NCI-H2227 treated with DMSO at 0.1 percent for 48 hours (cell line): ENCODE measurements around the gene VDAC2.
"Not testable (repeated sequence)": the region's sequence is repeated elsewhere in the genome, so short reads cannot be mapped to it uniquely, and the experiment has no call there.

ENCODE experiments used
- DNase-seq: peaks from one replicate; lab custom pipeline; 2025; lab: John Stamatoyannopoulos, UW

VDAC2 gene, protein sequence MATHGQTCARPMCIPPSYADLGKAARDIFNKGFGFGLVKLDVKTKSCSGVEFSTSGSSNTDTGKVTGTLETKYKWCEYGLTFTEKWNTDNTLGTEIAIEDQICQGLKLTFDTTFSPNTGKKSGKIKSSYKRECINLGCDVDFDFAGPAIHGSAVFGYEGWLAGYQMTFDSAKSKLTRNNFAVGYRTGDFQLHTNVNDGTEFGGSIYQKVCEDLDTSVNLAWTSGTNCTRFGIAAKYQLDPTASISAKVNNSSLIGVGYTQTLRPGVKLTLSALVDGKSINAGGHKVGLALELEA

DNA sequence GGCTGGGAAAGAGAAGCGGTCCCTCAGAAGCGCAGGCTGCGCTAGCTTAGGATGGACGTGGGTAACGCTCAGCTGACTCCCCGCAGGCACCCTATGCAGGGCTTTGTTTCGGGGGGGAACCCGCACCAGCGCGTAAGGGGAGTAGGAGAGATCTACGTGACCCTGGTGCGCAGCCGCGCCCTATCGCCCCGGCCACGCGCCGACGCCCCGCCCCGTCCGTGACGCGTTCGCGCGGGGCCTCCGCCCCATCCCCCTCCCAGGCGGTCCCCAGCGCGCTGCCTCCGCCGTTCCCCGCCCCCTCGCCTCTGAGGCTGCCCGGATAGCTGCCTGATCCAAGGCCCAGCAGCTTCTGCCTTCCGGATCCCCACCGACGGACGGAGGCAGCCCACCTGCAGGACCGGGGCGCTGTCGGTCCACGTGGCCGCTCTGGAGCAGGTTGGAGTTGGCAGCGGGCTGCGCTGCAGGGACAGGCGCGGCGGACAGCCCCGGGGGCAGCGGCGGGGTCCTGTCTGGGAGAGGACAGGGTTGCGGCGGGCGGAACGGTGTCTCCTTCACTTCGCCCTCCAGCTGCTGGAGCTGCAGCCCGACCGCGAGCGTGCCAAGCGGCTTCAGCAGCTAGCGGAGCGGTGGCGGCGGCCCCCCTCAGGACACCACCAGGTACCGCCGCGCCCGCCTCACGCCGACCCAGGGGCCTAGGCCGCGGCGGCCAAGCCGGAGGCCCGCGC lies at the start of gene VDAC2:
TSS of gene VDAC2 (plus strand) at position 515 of the 725 bp plus-strand sequence. CDS start 363 bp downstream, outside the sequence.
- peak; percentile 90 for DNase-seq

- no peak for DNase-seq
Observed at GRCh38 chr10:75165684-75166622, 44.6 kb upstream of the VDAC2 start.

GRCh38 chr10:75166623-75166972 lies 44.0 kb upstream of the VDAC2 start:
- no peak for DNase-seq

- DNase-seq: no peak
Observed at GRCh38 chr10:75168275-75168674, 42.3 kb upstream of the VDAC2 start.

- DNase-seq: no peak
Observed at GRCh38 chr10:75170215-75170614, 40.4 kb upstream of the VDAC2 start.

GRCh38 chr10:75175046-75175445 lies 35.5 kb upstream of the VDAC2 start:
- no peak for DNase-seq

- no peak for DNase-seq
Observed at GRCh38 chr10:75176046-75176445, 34.5 kb upstream of the VDAC2 start.

DNA sequence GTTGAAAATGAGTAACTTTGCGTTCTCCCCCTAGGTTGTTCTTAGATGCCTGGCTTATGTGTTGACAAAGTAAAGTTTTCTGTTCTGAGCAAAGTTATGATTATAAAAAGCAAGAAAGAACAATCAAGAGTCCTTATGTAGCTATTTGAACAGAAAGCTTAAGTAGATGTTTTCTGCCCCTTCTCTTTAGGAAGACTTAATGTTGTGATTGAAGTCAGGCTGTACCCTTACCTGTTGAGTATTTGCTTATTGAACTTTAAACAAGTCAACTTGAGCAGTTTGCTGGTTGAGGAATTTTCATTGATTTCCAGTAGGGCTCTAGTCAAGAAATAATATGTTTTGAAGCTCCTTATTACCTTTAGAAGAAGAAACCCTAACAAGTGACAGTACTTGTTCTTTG lies 33.9 kb upstream of the VDAC2 start:
- no peak for DNase-seq

- no peak for DNase-seq
Observed at GRCh38 chr10:75179657-75180177, 30.9 kb upstream of the VDAC2 start.

GRCh38 chr10:75180592-75180991 lies 30.0 kb upstream of the VDAC2 start:
- no peak for DNase-seq

DNA sequence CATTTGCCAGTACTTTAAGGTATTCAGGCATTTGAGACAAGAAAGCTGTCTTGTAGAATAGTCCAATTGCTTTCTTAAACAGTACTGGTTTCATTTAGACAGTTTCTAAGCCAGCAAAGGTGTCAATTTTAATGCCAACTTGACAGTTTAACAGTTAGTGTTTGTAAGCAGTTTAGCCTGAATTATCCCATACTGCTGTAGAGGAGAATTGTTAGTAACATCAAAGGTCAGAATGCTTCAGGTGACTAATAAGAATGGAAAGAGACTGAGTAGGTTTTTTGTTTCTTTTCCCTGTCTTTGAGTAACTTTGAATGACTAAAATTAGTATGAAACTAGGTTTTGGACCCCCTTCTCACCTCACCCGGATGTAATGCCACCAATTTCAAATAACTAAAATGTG lies 29.5 kb upstream of the VDAC2 start:
- no peak for DNase-seq

GRCh38 chr10:75186310-75186709 lies 24.3 kb upstream of the VDAC2 start:
- DNase-seq: no peak

GRCh38 chr10:75187961-75188426 lies 22.6 kb upstream of the VDAC2 start:
- peak; percentile 11 for DNase-seq

DNA sequence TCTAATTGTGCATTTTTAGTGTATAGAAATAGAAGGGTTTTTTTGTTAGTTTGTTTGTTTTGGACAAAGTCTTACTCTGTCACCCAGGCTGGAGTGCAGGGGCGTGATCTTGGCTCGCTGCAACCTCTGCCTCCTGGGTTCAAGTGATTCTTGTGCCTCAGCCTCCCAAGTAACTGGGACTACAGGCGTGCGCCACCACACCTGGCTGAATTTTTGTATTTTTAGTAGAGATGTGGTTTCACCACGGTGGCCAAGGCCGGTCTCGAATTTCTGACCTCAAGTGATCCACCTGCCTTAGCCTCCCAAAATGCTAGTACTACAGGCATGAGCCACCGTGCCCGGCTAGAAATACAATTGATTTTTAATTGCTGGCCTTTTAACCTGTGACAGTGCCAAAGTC lies 22.1 kb upstream of the VDAC2 start:
- DNase-seq: not testable (repeated sequence)

DNA sequence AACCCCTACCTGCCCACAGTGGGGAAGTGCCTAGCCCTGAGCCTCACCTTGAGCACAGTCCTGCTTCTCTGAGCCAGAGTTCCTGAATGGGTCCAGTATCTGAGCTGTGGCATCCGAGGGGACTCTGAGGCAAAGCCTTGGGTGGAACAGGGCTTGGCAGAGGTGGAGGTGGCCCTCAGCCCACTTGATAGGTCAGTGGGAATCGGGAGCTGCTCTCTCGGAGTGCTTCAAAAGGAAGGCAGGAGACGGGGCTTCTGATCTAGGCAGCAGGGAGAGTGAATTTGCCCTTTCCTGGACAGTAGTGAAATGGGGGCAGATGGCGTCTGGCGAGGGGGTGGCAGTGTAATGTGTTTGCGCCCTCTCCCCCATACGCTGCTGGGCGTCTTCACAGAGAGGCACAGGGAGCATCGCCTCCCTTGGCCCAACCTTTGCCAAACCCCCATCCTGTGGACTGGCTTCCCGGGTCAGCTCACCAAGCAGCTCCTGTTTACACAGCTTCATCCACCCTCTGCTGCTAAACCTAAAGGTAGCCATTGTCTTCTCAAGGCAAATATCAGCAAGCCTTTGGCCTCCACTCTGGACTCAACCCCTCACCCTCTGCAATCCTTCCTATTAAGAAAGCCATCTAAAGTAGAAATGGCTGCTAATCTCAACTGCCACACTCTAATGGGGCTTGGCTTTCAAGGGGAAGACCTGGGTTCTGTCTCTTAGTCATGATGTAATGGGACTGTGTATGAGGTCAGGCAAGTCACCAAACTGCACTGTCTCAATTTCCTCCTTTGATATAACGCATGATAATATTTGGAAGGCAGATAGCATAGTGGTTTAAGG lies 21.1 kb upstream of the VDAC2 start:
- DNase-seq: no peak

DNA sequence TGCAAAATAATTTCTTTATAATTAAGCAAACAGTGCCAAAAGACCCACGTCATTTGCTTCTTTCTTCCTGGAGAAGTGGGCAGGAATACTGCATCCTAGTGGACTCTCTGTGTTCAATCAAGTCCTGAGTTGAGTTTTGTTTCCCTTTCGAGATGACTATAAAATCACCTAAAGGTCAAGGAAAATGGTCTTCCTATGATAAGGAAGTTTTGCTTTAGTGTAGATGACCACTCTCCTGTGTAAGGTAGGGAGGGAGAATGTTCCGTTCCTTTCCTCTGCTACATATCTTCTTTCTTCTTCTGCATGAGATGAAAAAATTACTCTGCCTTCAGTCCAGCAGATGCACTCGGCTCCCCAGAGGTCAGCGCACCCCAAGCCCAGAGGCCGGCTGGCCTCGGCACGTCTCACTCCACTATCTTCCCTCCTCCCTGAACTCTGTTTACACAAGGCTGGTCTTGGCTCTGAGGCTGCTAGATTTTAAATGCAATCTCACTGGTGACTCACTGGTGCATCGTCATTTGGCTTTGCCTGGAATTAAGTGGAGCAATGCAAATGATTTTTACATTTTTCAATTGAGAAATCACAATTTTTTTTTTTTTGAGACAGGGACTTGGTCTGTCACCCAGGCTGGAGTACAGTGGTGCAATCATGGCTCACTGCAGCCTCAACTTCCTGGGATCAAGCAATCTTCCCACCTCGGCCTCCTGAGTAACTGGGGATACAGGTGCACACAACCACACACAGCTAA lies 18.6 kb upstream of the VDAC2 start:
- no peak for DNase-seq

DNA sequence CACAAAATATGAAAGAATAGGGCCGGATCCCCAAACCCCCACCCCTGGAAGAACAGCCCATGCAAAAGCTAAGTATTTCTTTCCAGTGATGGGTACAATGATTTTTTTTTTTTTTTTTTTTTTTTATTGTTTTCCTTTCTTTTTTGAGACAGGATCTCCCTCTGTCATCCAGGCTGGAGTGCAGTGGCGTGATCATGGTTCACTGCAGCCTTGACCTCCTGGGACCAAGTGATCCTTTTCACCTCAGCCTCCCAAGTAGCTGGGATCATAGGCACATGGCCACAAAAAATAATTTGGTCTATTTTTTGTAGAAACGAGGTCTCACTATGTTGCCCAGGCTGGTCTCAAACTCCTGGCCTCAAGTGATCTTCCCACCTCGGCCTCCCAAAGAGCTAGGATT lies 16.0 kb upstream of the VDAC2 start:
- DNase-seq: not testable (repeated sequence)

DNA sequence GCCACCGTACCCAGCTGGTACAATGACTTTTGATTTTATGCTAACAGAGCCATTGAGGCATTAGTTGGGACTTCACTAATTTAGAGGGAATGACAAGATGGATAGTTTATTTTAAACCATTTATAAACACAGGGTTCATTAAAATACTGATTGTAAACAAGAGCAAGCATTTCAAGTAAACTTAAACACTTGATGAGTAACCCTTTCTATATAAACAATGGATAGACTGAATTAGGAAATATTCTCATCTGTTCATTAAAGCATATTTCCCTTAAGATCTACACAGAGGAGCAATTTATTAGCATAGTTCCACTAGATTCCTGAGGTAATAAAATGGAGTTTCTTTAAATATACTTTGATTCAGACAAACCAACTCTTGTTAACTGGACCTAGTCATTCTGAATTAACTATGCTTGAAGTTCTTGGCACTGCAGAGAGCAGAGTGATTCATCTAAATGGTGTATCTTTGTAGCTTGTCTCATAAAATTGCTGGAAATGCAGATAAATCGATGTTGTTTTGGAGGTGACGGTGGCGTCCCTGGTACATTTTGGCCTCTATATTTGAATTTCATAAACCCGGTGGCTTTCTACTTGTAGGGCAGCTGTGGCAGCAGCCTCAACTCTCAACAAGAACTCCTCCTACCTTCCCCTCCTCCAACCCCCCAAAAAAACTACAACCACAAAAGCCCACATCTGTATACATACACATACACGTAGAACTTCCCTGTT lies 15.4 kb upstream of the VDAC2 start:
- DNase-seq: no peak

DNA sequence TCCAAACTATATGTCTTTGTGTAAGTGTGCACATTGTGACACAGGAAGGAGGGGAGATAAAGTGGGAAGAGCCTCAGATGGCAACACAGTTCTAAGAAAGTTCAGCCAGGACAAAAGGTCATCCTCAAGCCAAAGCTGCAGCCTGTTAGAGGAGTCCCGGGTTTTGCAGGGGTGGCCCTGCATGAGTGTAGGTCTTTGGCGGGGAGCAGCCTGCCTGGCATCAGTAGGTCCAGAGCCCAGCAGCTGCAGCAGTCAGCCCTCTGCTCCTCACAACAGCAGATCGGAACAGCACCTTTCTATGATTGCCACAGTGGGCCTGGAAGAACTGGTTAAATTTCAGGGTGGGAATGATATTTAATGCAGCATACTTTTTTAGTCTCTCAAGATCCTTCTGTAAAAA lies 13.5 kb upstream of the VDAC2 start:
- DNase-seq: no peak

- DNase-seq: no peak
Observed at GRCh38 chr10:75197906-75198305, 12.7 kb upstream of the VDAC2 start.
